Right atrium auricular region (tissue), 2 donors: ENCODE measurements around the gene EIF3J. TPM values are rescaled to one million over a fixed set of nuclear protein-coding genes. Genes with fewer than 3 reads are reported as not detected.

ENCODE experiments used
- DNase-seq: peaks from one replicate; pipeline ENCODE4 v3.0.0-alpha.2; 2019; ENCODE audit warnings: low spot score
- H3K27ac ChIP-seq, 2 donors: fragments of 200-600 bp; sonication (generic); 1 replicate in 1 of 2; 2 replicates in 1 of 2; pipeline ENCODE4 v1.5.1; 2016 to 2019
- H3K27me3 ChIP-seq, 2 donors: fragments of 200-600 bp; sonication (generic); one replicate each; pipeline versions ENCODE4 v1.5.1 to v1.6.0; 2017 to 2019
- H3K36me3 ChIP-seq: fragments of 200-600 bp; sonication (generic); one replicate; pipeline ENCODE4 v1.5.1; 2016
- H3K4me1 ChIP-seq, 2 donors: fragments of 200-600 bp; sonication (generic); one replicate each; pipeline versions ENCODE4 v1.5.1 to v1.6.0; 2017 to 2019
- H3K4me3 ChIP-seq, 2 donors: fragments of 200-600 bp; sonication (generic); 1 replicate in 1 of 2; 2 replicates in 1 of 2; pipeline ENCODE4 v1.5.1; 2017 to 2019; ENCODE audit warnings: mild to moderate bottlenecking in 1 of 2, moderate library complexity in 1 of 2
- H3K9me3 ChIP-seq, 2 donors: fragments of 200-600 bp; sonication (generic); one replicate each; pipeline ENCODE4 v1.5.1; 2019
- CTCF ChIP-seq, 2 donors: fragments of 200-600 bp; sonication (generic); IDR thresholded peaks; one replicate each; pipeline ENCODE4 v1.5.1; 2019; ENCODE audit warnings: antibody characterized with exemption in 2 of 2
- total RNA-seq, 2 donors: library from RNA; depleted of rRNA; stranded (reverse); fragments of >200 nt; gene quantifications; one replicate each; pipeline ENCODE4 v1.1.0, GENCODE V29; 2016

The EIF3J gene
- total RNA-seq, 2 donors from 2014 or later: 27.2 to 34.5 TPM

GRCh38 chr15:44565387-44566154 lies 28.6 kb downstream of the EIF3J start:
- no peak for TF ChIP-seq CTCF (IDR thresholded peaks at IDR 0.05)
- no peak for DNase-seq
- H3K36me3 ChIP-seq: peaks cover 78% of the 10 kb centered on the region
- no peak overlapping the region for H3K27ac ChIP-seq
- H3K9me3 ChIP-seq: peaks cover 0 to 6% of the 10 kb centered on the region in 2 donors
- no peaks in the 10 kb centered on the region for H3K27me3 ChIP-seq
- no peaks in the 10 kb centered on the region for H3K4me1 ChIP-seq
- H3K4me3 ChIP-seq: no peak overlapping the region

GRCh38 chr15:44566155-44566540 lies 29.2 kb downstream of the EIF3J start:
- Histone ChIP-seq H3K36me3 (peaks cover 77% of the 10 kb centered on the region), H3K27ac (no peak overlapping the region), H3K9me3 (peaks cover 0 to 6% of the 10 kb centered on the region in 2 donors), H3K27me3 (no peaks in the 10 kb centered on the region), H3K4me3 (no peak overlapping the region), H3K4me1 (no peaks in the 10 kb centered on the region)
- DNase-seq: no peak
- TF ChIP-seq CTCF (IDR thresholded peaks at IDR 0.05): no peak

- H3K27ac ChIP-seq: no peak overlapping the region
- TF ChIP-seq CTCF (IDR thresholded peaks at IDR 0.05): no peak
- H3K9me3 ChIP-seq: peaks cover 0 to 6% of the 10 kb centered on the region in 2 donors
- DNase-seq: no peak
- H3K4me1 ChIP-seq: no peaks in the 10 kb centered on the region
- H3K36me3 ChIP-seq: peaks cover 74% of the 10 kb centered on the region
- no peaks in the 10 kb centered on the region for H3K27me3 ChIP-seq
- no peak overlapping the region for H3K4me3 ChIP-seq
These were observed 31.4 kb downstream of the EIF3J start for GRCh38 chr15:44568338-44568737.

GRCh38 chr15:44569316-44569715 lies 32.4 kb downstream of the EIF3J start:
- Histone ChIP-seq H3K27ac (no peak overlapping the region), H3K4me3 (no peak overlapping the region), H3K9me3 (peaks cover 0 to 6% of the 10 kb centered on the region in 2 donors), H3K36me3 (peaks cover 66% of the 10 kb centered on the region), H3K4me1 (no peaks in the 10 kb centered on the region), H3K27me3 (no peaks in the 10 kb centered on the region)
- TF ChIP-seq CTCF (IDR thresholded peaks at IDR 0.05): no peak
- no peak for DNase-seq

- Histone ChIP-seq H3K9me3 (peaks cover 0 to 4% of the 10 kb centered on the region in 2 donors), H3K27ac (no peak overlapping the region), H3K4me3 (no peak overlapping the region), H3K4me1 (peaks cover 0 to 8% of the 10 kb centered on the region in 2 donors), H3K36me3 (peaks cover 55% of the 10 kb centered on the region), H3K27me3 (no peaks in the 10 kb centered on the region)
- TF ChIP-seq CTCF (IDR thresholded peaks at IDR 0.05): no peak
- no peak for DNase-seq
These were observed 33.4 kb downstream of the EIF3J start for GRCh38 chr15:44570361-44570760.

GRCh38 chr15:44573386-44573785 lies 36.4 kb downstream of the EIF3J start:
- H3K36me3 ChIP-seq: peaks cover 29% of the 10 kb centered on the region
- no peak overlapping the region for H3K27ac ChIP-seq

More at GRCh38 chr15:44573386-44573785, 36.4 kb downstream of the EIF3J start:
- TF ChIP-seq CTCF (IDR thresholded peaks at IDR 0.05): no peak
- Histone ChIP-seq H3K4me3 (no peak overlapping the region), H3K27me3 (no peaks in the 10 kb centered on the region), H3K9me3 (no peaks in the 10 kb centered on the region), H3K4me1 (peaks cover 0 to 8% of the 10 kb centered on the region in 2 donors)
- no peak for DNase-seq
